Aorta (tissue), 5 donors: Measurements from ENCODE around the gene PCNP. TPM values are rescaled to one million over a fixed set of nuclear protein-coding genes. Genes with fewer than 3 reads are reported as not detected.
"Not testable (repeated sequence)": the region's sequence is repeated elsewhere in the genome, so short reads cannot be mapped to it uniquely, and the experiment has no call there.

Source experiments
- ATAC-seq: fragments of 200-7000 bp; cut with Tn5 transposase; one replicate; pipeline ENCODE4 v1.9.1; 2022; ENCODE audit warnings: moderate library complexity; ENCODE audit not compliant: low FRiP score
- DNase-seq, 2 donors: peaks; one replicate each; pipeline ENCODE4 v3.0.0-alpha.2; 2020
- H3K27ac ChIP-seq, 2 donors: one replicate each; pipeline ENCODE4 v1.5.1; 2013; ENCODE audit warnings: low read length in 2 of 2, mild to moderate bottlenecking in 2 of 2, moderate library complexity in 2 of 2, control low read depth in 1 of 2, inconsistent platforms in 1 of 2, low read depth in 1 of 2
- H3K27me3 ChIP-seq, 2 donors: one replicate each; pipeline ENCODE4 v1.6.1; 2013; ENCODE audit warnings: control low read depth in 1 of 2, low read length in 1 of 2, mild to moderate bottlenecking in 1 of 2, moderate library complexity in 1 of 2; ENCODE audit not compliant: insufficient read depth in 2 of 2, control insufficient read depth in 1 of 2
- H3K36me3 ChIP-seq, 2 donors: one replicate each; pipeline ENCODE4 v1.6.1; 2013; ENCODE audit warnings: control low read depth in 1 of 2, low read length in 1 of 2, mild to moderate bottlenecking in 1 of 2; ENCODE audit not compliant: insufficient read depth in 2 of 2, control insufficient read depth in 1 of 2
- H3K4me1 ChIP-seq, 2 donors: one replicate each; pipeline ENCODE4 v1.6.1; 2013; ENCODE audit warnings: low read length in 2 of 2, control low read depth in 1 of 2, mild to moderate bottlenecking in 1 of 2, moderate library complexity in 1 of 2; ENCODE audit not compliant: insufficient read depth in 2 of 2, control insufficient read depth in 1 of 2
- H3K4me3 ChIP-seq, 2 donors: one replicate each; pipeline ENCODE4 v1.5.1; 2013; ENCODE audit warnings: low read length in 2 of 2, control low read depth in 1 of 2, mild to moderate bottlenecking in 1 of 2
- H3K9me3 ChIP-seq: one replicate; pipeline ENCODE4 v1.6.1; 2013; ENCODE audit warnings: mild to moderate bottlenecking, low read length; ENCODE audit not compliant: control insufficient read depth
- WGBS, 2 donors: extraction: QIAGEN DNeasy Blood & Tissue Kit; methylation state at CpG; one replicate each; pipeline ENCODE4 v1.1.7; 2013; 5-methylcytosine and 5-hydroxymethylcytosine counted together
- intact Hi-C, 2 donors: fragments of 100-400 bp; cut with DNase I; formaldehyde crosslinking; loops; one replicate each; pipeline versions ENCODE4 v1.14.2 to v1.15.0; 2022
- polyA plus RNA-seq, 2 donors: library from polyadenylated mRNA; stranded (reverse); fragments of 200-250 nt; gene quantifications; one replicate each; pipeline ENCODE4 v1.2.3, GENCODE V29; 2013
- total RNA-seq, 2 donors: library from RNA; stranded (reverse); fragmentation: NEBNext Ultra II Directional; extraction: Animal tissue kit (Norgen Biotek cat#: 25700); gene quantifications; one replicate each; pipeline ENCODE4 v1.2.1, GENCODE V29; 2021
- donor health status: healthy with polysubstance abuse.
- donor health status: Bipolar disorder and iron deficiency.
- donor health status: DM: no; HTN: no; CAD: no.
- donor health status: DM: no; HTN: no; CAD: no.
- donor health status: DM: yes; HTN: yes; CAD: no.

The PCNP gene
- total and polyA plus RNA-seq, 4 donors: 135 to 233 (median 169) TPM

GRCh38 chr3:101588616-101589015 is 14.6 kb downstream of the PCNP start:
- no peaks in the 10 kb centered on the region for H3K36me3 ChIP-seq
- no peak for ATAC-seq
- H3K27me3 ChIP-seq: no peaks in the 10 kb centered on the region
- no peak for DNase-seq
- no peak overlapping the region for H3K27ac ChIP-seq
- intact Hi-C loops: no loop called here
- 0 to 7% methylated on average over 1 of the region's 1 CpG for WGBS, 2 donors
- no peaks in the 10 kb centered on the region for H3K9me3 ChIP-seq
- no peaks in the 10 kb centered on the region for H3K4me1 ChIP-seq
- H3K4me3 ChIP-seq: no peak overlapping the region

- ATAC-seq (no peak), DNase-seq (no peak)
- WGBS, 2 donors: 61 to 64% methylated on average over 3 of the region's 3 CpGs
- Histone ChIP-seq H3K27me3 (no peaks in the 10 kb centered on the region), H3K27ac (no peak overlapping the region), H3K36me3 (no peaks in the 10 kb centered on the region), H3K9me3 (no peaks in the 10 kb centered on the region), H3K4me3 (no peak overlapping the region), H3K4me1 (no peaks in the 10 kb centered on the region)
- intact Hi-C loops: no loop called here
Observed at GRCh38 chr3:101591071-101591470, 17.1 kb downstream of the PCNP start.

GRCh38 chr3:101602731-101603130 is 28.8 kb downstream of the PCNP start:
- intact Hi-C loops: loop anchor here in 1 of 2 donors (5.0 kb wide), 1 partner anchor 130 kb away; no protein-coding TSS in a partner anchor
- Histone ChIP-seq H3K27ac (no peak overlapping the region), H3K9me3 (no peaks in the 10 kb centered on the region), H3K4me1 (no peaks in the 10 kb centered on the region), H3K4me3 (no peak overlapping the region), H3K27me3 (no peaks in the 10 kb centered on the region), H3K36me3 (no peaks in the 10 kb centered on the region)
- 86 to 94% methylated on average over 3 of the region's 3 CpGs for WGBS, 2 donors
- no peak for DNase-seq
- no peak for ATAC-seq

GRCh38 chr3:101603184-101603583 is 29.2 kb downstream of the PCNP start:
- DNase-seq (no peak), ATAC-seq (no peak)
- H3K27me3 ChIP-seq: no peaks in the 10 kb centered on the region
- H3K36me3 ChIP-seq: no peaks in the 10 kb centered on the region
- no peaks in the 10 kb centered on the region for H3K9me3 ChIP-seq
- 93 to 96% methylated on average over 1 of the region's 1 CpG for WGBS, 2 donors
- intact Hi-C loops: loop anchor here in 1 of 2 donors (5.0 kb wide), 1 partner anchor 131 kb away; no protein-coding TSS in a partner anchor
- no peaks in the 10 kb centered on the region for H3K4me1 ChIP-seq
- H3K27ac ChIP-seq: no peak overlapping the region
- H3K4me3 ChIP-seq: no peak overlapping the region

GRCh38 chr3:101605398-101605797 is 31.4 kb downstream of the PCNP start:
- H3K4me3 ChIP-seq, intact Hi-C loops, H3K36me3 ChIP-seq, H3K9me3 ChIP-seq, H3K27ac ChIP-seq, H3K4me1 ChIP-seq, DNase-seq, H3K27me3 ChIP-seq, ATAC-seq: not testable (repeated sequence)
- WGBS, 2 donors: 75 to 76% methylated on average over 10 of the region's 10 CpGs

GRCh38 chr3:101611023-101611422 is 37.0 kb downstream of the PCNP start:
- WGBS, 2 donors: 89 to 100% methylated on average over 2 of the region's 2 CpGs
- Histone ChIP-seq H3K27me3 (no peaks in the 10 kb centered on the region), H3K9me3 (no peaks in the 10 kb centered on the region), H3K4me3 (no peak overlapping the region), H3K4me1 (no peaks in the 10 kb centered on the region), H3K27ac (no peak overlapping the region), H3K36me3 (no peaks in the 10 kb centered on the region)
- intact Hi-C loops: no loop called here
- no peak for DNase-seq
- no peak for ATAC-seq

- intact Hi-C loops, ATAC-seq, H3K9me3 ChIP-seq, H3K4me1 ChIP-seq, H3K27me3 ChIP-seq, H3K36me3 ChIP-seq, DNase-seq, H3K27ac ChIP-seq, H3K4me3 ChIP-seq: not testable (repeated sequence)
- WGBS, 2 donors: 89 to 91% methylated on average over 8 of the region's 9 CpGs
Observed at GRCh38 chr3:101613014-101613413, 39.0 kb downstream of the PCNP start.

- H3K27me3 ChIP-seq: no peaks in the 10 kb centered on the region
- 94 to 96% methylated on average over 6 of the region's 6 CpGs for WGBS, 2 donors
- H3K27ac ChIP-seq: no peak overlapping the region
- DNase-seq (no peak), ATAC-seq (no peak)
- H3K4me3 ChIP-seq: no peak overlapping the region
- H3K4me1 ChIP-seq: no peaks in the 10 kb centered on the region
- H3K36me3 ChIP-seq: no peaks in the 10 kb centered on the region
- intact Hi-C loops: no loop called here
- H3K9me3 ChIP-seq: peaks cover 2% of the 10 kb centered on the region
Observed at GRCh38 chr3:101615525-101615924, 41.5 kb downstream of the PCNP start.

GRCh38 chr3:101617478-101617877 is 43.5 kb downstream of the PCNP start:
- H3K27me3 ChIP-seq: no peaks in the 10 kb centered on the region
- no peak for ATAC-seq
- WGBS, 2 donors: 84 to 86% methylated on average over 7 of the region's 7 CpGs
- H3K27ac ChIP-seq: no peak overlapping the region
- DNase-seq: no peak
- H3K4me3 ChIP-seq: no peak overlapping the region
- H3K9me3 ChIP-seq: peaks cover 2% of the 10 kb centered on the region
- H3K36me3 ChIP-seq: no peaks in the 10 kb centered on the region
- intact Hi-C loops: no loop called here
- H3K4me1 ChIP-seq: no peaks in the 10 kb centered on the region
